Keratinocyte (primary cell): ENCODE data around the gene CCDC87. TPM values are rescaled to one million over a fixed set of nuclear protein-coding genes. Genes with fewer than 3 reads are reported as not detected.

Experiments
- DNase-seq: peaks from one replicate; pipeline ENCODE4 v3.0.0-alpha.2; 2011; ENCODE audit warnings: low read depth, missing footprints, low spot score
- FAIRE-seq: peaks from 2 replicates; lab custom pipeline; 2011; peaks lifted over from hg19 to GRCh38; lab: Jason Lieb, UNC
- H2AFZ ChIP-seq: 2 replicates; pipeline ENCODE4 v1.6.0; 2012; ENCODE audit warnings: low read length, control low read depth, inconsistent platforms; ENCODE audit not compliant: control insufficient read depth
- H3K27ac ChIP-seq: 2 replicates; pipeline ENCODE4 v1.5.1; 2011; ENCODE audit warnings: low read length; ENCODE audit not compliant: control insufficient read depth, insufficient read depth
- H3K27me3 ChIP-seq: 3 replicates; pipeline ENCODE4 v1.6.0; 2011; ENCODE audit warnings: low read length; ENCODE audit not compliant: control insufficient read depth, insufficient read depth; ENCODE audit errors: extremely low read depth
- H3K36me3 ChIP-seq, 2 experiments: 2 replicates in 1 of 2; 3 replicates in 1 of 2; pipeline ENCODE4 v1.5.1; 2011; ENCODE audit warnings: low read length in 2 of 2, mild to moderate bottlenecking in 1 of 2; ENCODE audit not compliant: control insufficient read depth in 2 of 2, insufficient read depth in 2 of 2; ENCODE audit errors: extremely low read depth in 1 of 2
- H3K4me1 ChIP-seq: 3 replicates; pipeline ENCODE4 v1.5.1; 2011; ENCODE audit warnings: low read length; ENCODE audit not compliant: control insufficient read depth, insufficient read depth; ENCODE audit errors: extremely low read depth
- H3K4me2 ChIP-seq: 3 replicates; pipeline ENCODE4 v1.6.0; 2011; ENCODE audit warnings: low read depth, low read length; ENCODE audit not compliant: control insufficient read depth, insufficient read depth; ENCODE audit errors: extremely low read depth
- H3K4me3 ChIP-seq, 3 experiments: fragments of 200-600 bp in 1 of 3; sonication (generic) in 1 of 3; 2 replicates in 2 of 3; 3 replicates in 1 of 3; pipeline ENCODE4 v1.5.1; 2011 to 2016; ENCODE audit warnings: low read length in 3 of 3, mild to moderate bottlenecking in 3 of 3, control low read depth in 2 of 3, inconsistent platforms in 1 of 3, low read depth in 1 of 3, mixed read lengths in 1 of 3, mixed run types in 1 of 3, moderate library complexity in 1 of 3; ENCODE audit not compliant: control insufficient read depth in 2 of 3, insufficient read depth in 2 of 3; ENCODE audit errors: extremely low read depth in 1 of 3
- H3K79me2 ChIP-seq: 2 replicates; pipeline ENCODE4 v1.6.0; 2012; ENCODE audit warnings: low read length; ENCODE audit not compliant: control insufficient read depth, insufficient read depth
- H3K9ac ChIP-seq: 3 replicates; pipeline ENCODE4 v1.6.0; 2011; ENCODE audit warnings: low read length; ENCODE audit not compliant: control insufficient read depth, insufficient read depth; ENCODE audit errors: extremely low read depth
- H3K9me1 ChIP-seq: 3 replicates; pipeline ENCODE4 v1.6.0; 2011; ENCODE audit warnings: low read length; ENCODE audit not compliant: control insufficient read depth, insufficient read depth; ENCODE audit errors: extremely low read depth
- H3K9me3 ChIP-seq: 2 replicates; pipeline ENCODE4 v1.5.1; 2012; ENCODE audit warnings: low read depth, low read length; ENCODE audit not compliant: control insufficient read depth
- H4K20me1 ChIP-seq: 3 replicates; pipeline ENCODE4 v1.6.0; 2011; ENCODE audit warnings: low read length; ENCODE audit not compliant: control insufficient read depth, insufficient read depth; ENCODE audit errors: extremely low read depth
- EZH2 ChIP-seq: IDR thresholded peaks from one replicate; pipeline ENCODE4 v1.6.1; 2012; ENCODE audit warnings: inconsistent platforms, mild to moderate bottlenecking, low read length, moderate library complexity
- dilution Hi-C: fragments of 300-500 bp; cut with MboI; formaldehyde crosslinking; loops from one replicate; pipeline ENCODE4 v1.7.0; 2020; ENCODE audit warnings: low sequenced_read_pairs; ENCODE audit not compliant: extremely low pct_ligation_motif_present
- polyA plus RNA-seq, 5 experiments: library from polyadenylated mRNA; depleted of rRNA in 3 of 5; stranded (reverse) in 3 of 5; stranded (forward) in 1 of 5; unstranded in 1 of 5; fragments of >200 nt; gene quantifications; 1 replicate in 1 of 5; 2 replicates in 3 of 5; 3 replicates in 1 of 5; pipeline versions ENCODE4 v1.2.1 to v1.2.3, GENCODE V29; 2011 to 2012; ENCODE audit warnings: missing spikeins in 2 of 5, low read depth in 1 of 5, low replicate concordance in 1 of 5
- TF ChIP-seq, protein P1 (sequence below), 3 experiments: IDR thresholded peaks in 1 of 3; conservative IDR thresholded peaks in 1 of 3; optimal IDR thresholded peaks in 1 of 3; 2 replicates in 2 of 3; 3 replicates in 1 of 3; pipeline versions ENCODE3 to v1.5.1; 2011; ENCODE audit warnings: low read length in 3 of 3, mild to moderate bottlenecking in 3 of 3, moderate library complexity in 2 of 3, control low read depth in 1 of 3, inconsistent platforms in 1 of 3; ENCODE audit not compliant: insufficient read depth in 2 of 3; ENCODE audit errors: extremely low read depth in 1 of 3

CCDC87 gene
- polyA plus RNA-seq, 1 donor (not counting 4 experiments of a cell fraction or from before 2014, with no cell fraction given): 0.07 TPM

DNA sequence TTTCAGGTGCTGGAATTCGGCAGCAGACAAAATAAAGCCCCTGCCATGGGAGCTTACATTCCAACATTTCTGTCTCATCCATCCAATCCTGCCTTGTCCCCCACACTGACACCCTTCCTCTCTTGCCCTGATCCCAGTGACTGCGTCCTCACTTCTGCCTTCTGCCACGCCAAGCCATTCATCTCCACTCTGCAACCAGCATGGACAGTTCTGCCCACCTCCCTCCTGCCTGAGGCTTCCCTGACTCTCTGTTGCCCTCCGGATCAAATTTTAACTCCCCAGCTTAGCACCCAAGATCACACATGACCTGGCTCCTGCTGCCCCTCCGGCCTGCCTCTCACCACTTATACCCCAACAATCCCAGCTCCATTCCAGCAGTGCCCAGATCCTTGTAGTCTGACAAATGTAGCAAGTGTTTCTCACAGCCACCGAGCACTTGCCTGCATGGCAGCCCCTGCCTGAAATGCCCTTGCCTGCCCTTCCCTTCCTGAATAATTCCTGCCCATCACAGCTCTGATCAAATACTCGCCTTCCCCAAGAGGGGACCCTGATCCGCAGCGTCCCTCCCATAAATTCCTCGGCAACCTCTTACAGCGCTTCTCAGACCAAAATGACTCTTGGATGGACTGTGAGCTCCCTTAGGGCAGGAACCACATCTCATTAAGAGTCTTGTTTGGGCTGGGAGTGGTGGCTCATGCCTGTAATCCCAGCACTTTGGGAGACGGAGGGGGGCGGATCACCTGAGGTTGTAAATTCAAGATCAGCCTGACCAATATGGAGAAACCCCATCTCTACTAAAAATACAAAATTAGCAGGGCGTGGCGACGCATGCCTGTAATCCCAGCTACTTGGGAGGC is 43.9 kb downstream of the CCDC87 start:
- Histone ChIP-seq H4K20me1 (no peaks in the 10 kb centered on the region), H2AFZ (no peak overlapping the region), H3K79me2 (no peaks in the 10 kb centered on the region), H3K9me1 (no peaks in the 10 kb centered on the region), H3K4me2 (no peak overlapping the region), H3K27me3 (peaks cover 19% of the 10 kb centered on the region), H3K36me3 (no peaks in the 10 kb centered on the region), H3K9me3 (no peaks in the 10 kb centered on the region), H3K27ac (no peak overlapping the region), H3K4me1 (peaks cover 6% of the 10 kb centered on the region), H3K4me3 (no peak overlapping the region), H3K9ac (no peak overlapping the region)
- FAIRE-seq (no peak), DNase-seq (no peak)
- no peak for TF ChIP-seq EZH2
- dilution Hi-C loops: no loop called here

DNA sequence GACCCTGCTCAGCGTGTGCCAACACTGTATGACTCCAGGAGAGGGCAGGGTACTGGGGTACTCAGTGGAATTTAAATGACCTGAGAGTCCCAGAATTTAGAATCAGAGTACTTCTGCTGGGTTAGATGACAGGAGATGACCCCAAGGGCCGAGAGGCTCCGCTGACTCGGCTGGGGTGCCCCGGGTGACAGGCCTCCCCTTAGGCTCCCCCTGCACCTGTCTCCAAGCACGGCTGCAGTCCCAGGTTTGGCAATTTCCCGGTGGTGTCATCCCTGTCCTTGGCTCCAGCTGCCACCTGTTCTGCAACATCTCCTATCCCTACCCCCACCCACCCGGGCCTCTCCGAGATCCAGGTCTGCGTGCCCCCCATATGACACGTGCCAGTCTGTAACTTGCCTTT is 44.8 kb downstream of the CCDC87 start:
- Histone ChIP-seq H2AFZ (no peak overlapping the region), H3K9me3 (no peaks in the 10 kb centered on the region), H3K79me2 (no peaks in the 10 kb centered on the region), H3K4me3 (no peak overlapping the region), H3K9me1 (no peaks in the 10 kb centered on the region), H3K27me3 (peaks cover 19% of the 10 kb centered on the region), H4K20me1 (no peaks in the 10 kb centered on the region), H3K4me2 (no peak overlapping the region), H3K9ac (no peak overlapping the region), H3K27ac (no peak overlapping the region), H3K36me3 (peaks cover 0 to 2% of the 10 kb centered on the region in 2 experiments), H3K4me1 (peaks cover 6% of the 10 kb centered on the region)
- dilution Hi-C loops: no loop called here
- TF ChIP-seq, protein P1, sequence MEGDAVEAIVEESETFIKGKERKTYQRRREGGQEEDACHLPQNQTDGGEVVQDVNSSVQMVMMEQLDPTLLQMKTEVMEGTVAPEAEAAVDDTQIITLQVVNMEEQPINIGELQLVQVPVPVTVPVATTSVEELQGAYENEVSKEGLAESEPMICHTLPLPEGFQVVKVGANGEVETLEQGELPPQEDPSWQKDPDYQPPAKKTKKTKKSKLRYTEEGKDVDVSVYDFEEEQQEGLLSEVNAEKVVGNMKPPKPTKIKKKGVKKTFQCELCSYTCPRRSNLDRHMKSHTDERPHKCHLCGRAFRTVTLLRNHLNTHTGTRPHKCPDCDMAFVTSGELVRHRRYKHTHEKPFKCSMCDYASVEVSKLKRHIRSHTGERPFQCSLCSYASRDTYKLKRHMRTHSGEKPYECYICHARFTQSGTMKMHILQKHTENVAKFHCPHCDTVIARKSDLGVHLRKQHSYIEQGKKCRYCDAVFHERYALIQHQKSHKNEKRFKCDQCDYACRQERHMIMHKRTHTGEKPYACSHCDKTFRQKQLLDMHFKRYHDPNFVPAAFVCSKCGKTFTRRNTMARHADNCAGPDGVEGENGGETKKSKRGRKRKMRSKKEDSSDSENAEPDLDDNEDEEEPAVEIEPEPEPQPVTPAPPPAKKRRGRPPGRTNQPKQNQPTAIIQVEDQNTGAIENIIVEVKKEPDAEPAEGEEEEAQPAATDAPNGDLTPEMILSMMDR (optimal IDR thresholded peaks at IDR 0.05 in 1 of 3, IDR thresholded peaks at IDR 0.05 in 1 of 3, conservative IDR thresholded peaks at IDR 0.05 in 1 of 3; ENCODE audit: extremely low read depth in 1 of 3, insufficient read depth in 2 of 3, low read length in 3 of 3): no peak
- TF ChIP-seq EZH2: no peak
- FAIRE-seq: no peak
- no peak for DNase-seq
